ENCODE data around the gene SDHA. TPM values are rescaled to one million over a fixed set of nuclear protein-coding genes. Genes with fewer than 3 reads are reported as not detected.
A peak's percentile ranks its signal among the peaks of the same experiment; 100 is the strongest.
"Not testable (repeated sequence)": the region's sequence is repeated elsewhere in the genome, so short reads cannot be mapped to it uniquely, and the experiment has no call there.

The SDHA gene
- total and polyA plus RNA-seq, 2 of the 13 experiments (the other 11 are each of a cell fraction or from before 2014, with no cell fraction given) = 185 to 240 TPM

DNA sequence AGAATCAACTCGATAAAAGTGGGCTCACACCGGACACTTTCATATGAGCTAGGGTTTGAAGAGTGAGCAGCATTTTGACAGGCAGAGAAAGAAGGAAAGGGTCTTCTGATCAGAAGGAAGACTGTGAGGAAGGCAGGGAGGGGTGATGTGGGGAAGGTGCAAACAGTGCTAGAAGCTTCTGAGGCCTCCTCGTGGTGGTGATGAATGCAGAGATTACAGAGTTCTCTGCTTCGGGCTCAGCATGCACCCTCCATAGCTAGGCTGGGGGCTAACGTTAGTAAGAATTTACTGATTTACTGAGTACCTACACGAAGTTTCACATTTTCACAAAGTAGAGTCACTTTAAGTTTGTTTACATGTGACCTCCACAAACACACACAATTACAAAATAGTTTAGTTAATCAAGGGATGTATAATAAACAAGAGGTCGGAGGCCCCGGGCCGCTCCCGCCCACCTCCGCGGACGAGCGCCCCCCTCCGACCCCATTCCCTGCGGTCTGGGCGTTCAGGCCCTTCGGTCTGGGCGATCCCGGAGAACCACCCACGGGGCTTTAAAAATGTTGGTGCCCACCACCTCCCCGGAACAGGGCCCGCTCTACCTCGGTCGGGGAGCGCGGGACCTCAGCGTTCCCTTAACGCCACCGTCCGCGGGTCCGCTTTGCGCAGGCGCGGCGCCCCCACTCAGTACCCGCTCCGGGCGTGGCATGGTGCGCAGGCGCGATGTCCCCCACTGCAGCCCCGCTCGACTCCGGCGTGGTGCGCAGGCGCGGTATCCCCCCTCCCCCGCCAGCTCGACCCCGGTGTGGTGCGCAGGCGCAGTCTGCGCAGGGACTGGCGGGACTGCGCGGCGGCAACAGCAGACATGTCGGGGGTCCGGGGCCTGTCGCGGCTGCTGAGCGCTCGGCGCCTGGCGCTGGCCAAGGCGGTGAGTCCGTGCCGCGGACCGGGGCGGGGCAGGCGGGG, at the start of gene SDHA, which contains the start of gene CCDC127 (continued):
- 0 out of 2 replicates have a peak, but pooled peaks have one; percentile 37 for TF ChIP-seq BORCS8-MEF2B (CRISPR knock-in tag; IDR thresholded peaks at IDR 0.05)
- TF ChIP-seq ZNF138 (CRISPR knock-in tag; IDR thresholded peaks at IDR 0.05; ENCODE audit: low read depth) = 0 out of 2 replicates have a peak, but pooled peaks have one; percentile 72
- peak; percentile 10 for TF ChIP-seq ZNF407 (CRISPR knock-in tag; IDR thresholded peaks at IDR 0.05; ENCODE audit: not compliant biosample characterization)
- peak; percentile 47 for TF ChIP-seq SALL1 (CRISPR knock-in tag; IDR thresholded peaks at IDR 0.05)
- TF ChIP-seq SRSF1 (optimal IDR thresholded peaks at IDR 0.05; ENCODE audit: low read depth, low read length) = peak; percentile 33
- TF ChIP-seq MEIS2 (CRISPR knock-in tag; IDR thresholded peaks at IDR 0.05) = peak; percentile 26; the same call in 1 of the 2 replicates
- 0 out of 2 replicates have a peak, but pooled peaks have one; percentile 38 for TF ChIP-seq ZNF605 (CRISPR knock-in tag; IDR thresholded peaks at IDR 0.05)
- not testable (repeated sequence) for TF ChIP-seq NONO (IDR thresholded peaks at IDR 0.05)
- peak; percentile 53; the same call in 1 of the 2 replicates for TF ChIP-seq NONO (CRISPR knock-in tag; conservative IDR thresholded peaks at IDR 0.05)
- peak; percentile 18 for TF ChIP-seq SKI (IDR thresholded peaks at IDR 0.05; ENCODE audit: partially characterized antibody)
- 0 out of 2 replicates have a peak, but pooled peaks have one; percentile 42 for TF ChIP-seq REL (CRISPR knock-in tag; conservative IDR thresholded peaks at IDR 0.05)
- TF ChIP-seq, protein P1, sequence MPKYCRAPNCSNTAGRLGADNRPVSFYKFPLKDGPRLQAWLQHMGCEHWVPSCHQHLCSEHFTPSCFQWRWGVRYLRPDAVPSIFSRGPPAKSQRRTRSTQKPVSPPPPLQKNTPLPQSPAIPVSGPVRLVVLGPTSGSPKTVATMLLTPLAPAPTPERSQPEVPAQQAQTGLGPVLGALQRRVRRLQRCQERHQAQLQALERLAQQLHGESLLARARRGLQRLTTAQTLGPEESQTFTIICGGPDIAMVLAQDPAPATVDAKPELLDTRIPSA (CRISPR knock-in tag; IDR thresholded peaks at IDR 0.05; ENCODE audit: borderline replicate concordance) = peak; percentile 23; the same call in 1 of the 2 replicates
- TF ChIP-seq ZC3H13 (CRISPR knock-in tag; IDR thresholded peaks at IDR 0.05) = 0 out of 2 replicates have a peak, but pooled peaks have one; percentile 59
- peak; percentile 33; the same call in 1 of the 2 replicates for TF ChIP-seq CAMTA2 (CRISPR knock-in tag; IDR thresholded peaks at IDR 0.05; ENCODE audit: borderline replicate concordance)
- peak; percentile 26 for TF ChIP-seq TEAD3 (CRISPR knock-in tag; optimal IDR thresholded peaks at IDR 0.05; ENCODE audit: borderline replicate concordance)
- 0 out of 2 replicates have a peak, but pooled peaks have one; percentile 57 for TF ChIP-seq DR1 (CRISPR knock-in tag; IDR thresholded peaks at IDR 0.05)
- peak; percentile 77 for TF ChIP-seq NR2C2 (CRISPR knock-in tag; IDR thresholded peaks at IDR 0.05; ENCODE audit: borderline replicate concordance)
- peak; percentile 21; the same call in 1 of the 2 replicates for TF ChIP-seq ZNF674 (CRISPR knock-in tag; IDR thresholded peaks at IDR 0.05; ENCODE audit: low read depth)
